HG03439 (cell line): ENCODE data around the gene IL1RAPL1.

Source experiments
- ATAC-seq: cut with Tn5 transposase; IDR thresholded peaks from one replicate; pipeline ENCODE4 v1.9.1; 2021; ENCODE audit warnings: mild to moderate bottlenecking, moderate library complexity; ENCODE audit not compliant: unreplicated experiment

IL1RAPL1 gene

DNA sequence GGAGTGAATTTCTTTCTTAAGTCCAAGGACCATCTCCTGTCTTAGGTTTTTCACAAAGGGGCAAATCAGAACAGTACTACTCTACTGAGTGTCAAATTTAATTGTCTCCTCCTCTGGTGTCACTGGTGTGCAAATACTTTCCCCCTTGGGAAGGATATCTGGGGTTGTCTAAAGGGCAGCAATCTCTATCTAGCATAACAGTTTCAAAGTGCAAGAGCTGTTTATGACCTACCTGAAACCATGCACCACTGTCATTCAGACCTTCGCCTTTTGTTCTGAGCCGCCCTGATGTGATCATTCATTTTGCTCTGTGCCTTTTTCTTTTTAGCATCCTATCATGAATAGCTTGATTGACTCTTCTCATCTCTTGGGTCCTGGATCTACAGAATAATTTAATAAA is 39.3 kb downstream of the IL1RAPL1 start:
- ATAC-seq, result no peak

DNA sequence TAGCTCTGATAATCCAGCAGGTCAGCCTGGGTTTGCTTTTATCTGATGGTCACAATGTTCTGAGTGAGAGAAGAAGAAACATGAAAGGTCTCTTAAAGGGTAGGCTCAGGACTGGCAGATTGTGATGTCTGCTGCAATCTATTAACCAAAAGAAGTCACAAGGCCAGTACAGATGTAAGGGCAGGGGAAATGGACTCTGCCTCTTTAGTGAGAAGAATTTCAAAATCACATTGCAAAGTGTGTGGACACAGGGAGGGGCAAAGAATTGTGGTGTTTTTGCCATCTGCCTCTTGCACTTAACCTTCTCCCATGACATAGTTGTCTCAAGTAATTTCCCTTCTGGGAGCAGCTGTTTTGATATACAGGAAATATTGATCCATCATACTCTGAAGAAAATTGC is 40.9 kb downstream of the IL1RAPL1 start:
- ATAC-seq, result no peak

GRCh38 chrX:28638775-28639174 is 51.5 kb downstream of the IL1RAPL1 start:
- ATAC-seq, result no peak

DNA sequence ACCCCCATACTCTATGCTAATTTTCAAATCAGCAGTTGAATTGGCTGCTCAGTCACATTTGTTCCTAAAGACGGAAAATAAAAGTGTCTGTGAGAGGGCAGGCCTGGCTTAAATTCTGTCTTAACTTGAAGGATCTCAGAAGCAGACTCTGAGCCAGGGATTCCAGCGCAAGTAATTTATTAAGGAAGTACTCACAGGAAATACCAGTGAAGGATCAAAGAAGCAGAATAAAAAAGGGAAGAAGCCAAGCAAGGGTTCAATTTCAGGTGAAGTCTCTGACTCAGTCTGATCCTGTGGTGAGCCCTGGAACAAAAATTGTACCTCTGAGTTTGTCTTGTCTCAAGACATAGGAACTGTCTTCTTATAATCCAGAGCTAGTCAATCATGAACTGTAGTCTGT is 52.2 kb downstream of the IL1RAPL1 start:
- no peak for ATAC-seq

GRCh38 chrX:28649541-28649940 is 62.3 kb downstream of the IL1RAPL1 start:
- ATAC-seq, result no peak

- ATAC-seq, result no peak
Measured at GRCh38 chrX:28651186-28651585, 63.9 kb downstream of the IL1RAPL1 start.

GRCh38 chrX:28659269-28659668 is 72.0 kb downstream of the IL1RAPL1 start:
- no peak for ATAC-seq

DNA sequence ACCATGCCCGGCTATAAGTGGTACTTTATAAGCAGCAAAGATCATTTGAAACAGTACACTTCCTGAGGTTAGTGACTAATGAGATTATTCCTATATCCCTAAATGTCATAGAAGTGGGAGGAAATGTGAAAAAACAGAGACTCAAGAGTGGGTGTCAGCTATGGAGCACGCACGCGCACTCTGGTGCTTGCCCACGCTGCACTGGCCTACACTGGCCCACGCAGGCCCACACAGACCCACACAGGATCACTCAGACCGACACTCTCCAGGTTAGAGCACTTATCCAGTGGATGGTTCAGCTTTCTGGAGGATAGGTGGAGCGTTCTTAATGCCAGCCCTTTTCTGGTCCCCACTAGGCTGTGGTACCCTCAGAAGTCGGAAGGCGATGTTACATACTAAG is 78.5 kb downstream of the IL1RAPL1 start:
- ATAC-seq, result no peak

DNA sequence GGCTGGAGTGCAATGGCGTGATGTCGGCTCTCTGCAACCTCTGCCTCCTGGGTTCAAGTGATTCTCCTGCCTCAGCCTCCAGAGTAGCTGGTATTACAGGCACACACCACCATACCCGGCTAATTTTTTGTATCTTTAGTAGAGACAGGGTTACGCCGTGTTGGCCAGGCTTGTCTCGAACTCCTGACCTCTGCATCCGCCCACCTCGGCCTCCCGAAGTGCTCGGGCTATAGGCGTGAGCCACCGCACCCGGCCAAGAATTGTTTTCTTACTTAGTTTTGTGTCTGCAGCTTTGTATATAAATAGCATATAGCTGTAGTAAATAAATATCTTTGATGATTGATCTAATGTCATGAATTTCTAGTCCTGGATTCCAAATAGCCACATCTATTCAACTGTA is 81.1 kb downstream of the IL1RAPL1 start:
- no peak for ATAC-seq

DNA sequence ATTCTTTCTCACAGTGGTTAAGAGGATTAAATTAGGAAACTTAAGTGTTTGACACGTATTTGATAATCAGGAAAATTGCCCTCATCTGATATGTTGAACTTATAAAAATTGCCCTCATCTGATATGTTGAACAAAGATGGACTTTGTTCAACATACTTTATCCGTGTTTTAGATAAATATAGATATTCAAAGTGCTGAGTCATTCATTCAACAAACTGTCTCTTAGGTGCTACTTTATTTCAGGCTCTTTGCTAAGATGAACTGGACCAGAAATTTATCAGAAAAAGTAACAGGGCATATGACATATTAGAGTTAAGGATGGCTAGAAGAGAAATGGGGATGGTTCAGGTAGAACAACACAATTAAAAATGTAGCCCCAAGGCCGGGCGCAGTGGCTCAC is 81.7 kb downstream of the IL1RAPL1 start:
- ATAC-seq, result no peak

DNA sequence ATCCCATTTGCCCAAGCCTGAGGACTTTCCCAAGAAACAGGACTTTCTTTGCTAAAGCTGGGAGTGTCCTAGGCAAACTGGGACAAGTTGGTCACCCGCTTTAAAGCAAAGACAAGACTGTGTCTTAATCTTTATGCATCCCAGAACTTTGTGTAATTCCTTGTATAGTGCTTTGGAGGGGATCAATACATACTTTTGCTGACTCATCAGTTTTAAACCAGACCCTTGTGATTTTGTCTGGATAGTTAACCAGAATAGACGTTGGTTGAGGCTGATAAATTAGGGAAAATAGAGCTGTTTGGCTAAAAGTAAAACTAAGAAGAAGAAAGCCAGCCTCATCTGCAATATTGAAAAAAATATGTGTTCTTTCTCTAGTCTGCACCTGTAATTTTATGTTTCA is 82.8 kb downstream of the IL1RAPL1 start:
- ATAC-seq, result no peak

DNA sequence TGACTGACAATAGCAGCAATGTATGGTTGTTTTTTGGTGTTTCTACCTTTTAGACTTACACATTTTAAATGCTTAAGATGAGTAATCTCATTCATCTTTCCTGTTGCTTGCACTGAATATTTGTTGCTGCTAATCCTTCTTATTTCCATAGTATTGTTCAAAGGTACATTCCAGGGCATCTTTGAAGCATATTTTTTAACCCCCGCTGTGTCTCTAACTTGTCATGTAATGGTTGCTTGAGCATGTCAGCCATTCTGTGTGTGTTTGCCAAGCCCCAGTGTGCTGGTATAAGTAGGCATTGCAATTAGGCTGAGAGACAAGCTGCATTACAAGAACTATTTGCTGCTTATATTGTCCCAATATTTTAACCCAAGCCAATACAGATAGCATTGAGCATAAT is 87.9 kb downstream of the IL1RAPL1 start:
- no peak for ATAC-seq

GRCh38 chrX:28693101-28693500 is 105.9 kb downstream of the IL1RAPL1 start:
- ATAC-seq, result no peak

DNA sequence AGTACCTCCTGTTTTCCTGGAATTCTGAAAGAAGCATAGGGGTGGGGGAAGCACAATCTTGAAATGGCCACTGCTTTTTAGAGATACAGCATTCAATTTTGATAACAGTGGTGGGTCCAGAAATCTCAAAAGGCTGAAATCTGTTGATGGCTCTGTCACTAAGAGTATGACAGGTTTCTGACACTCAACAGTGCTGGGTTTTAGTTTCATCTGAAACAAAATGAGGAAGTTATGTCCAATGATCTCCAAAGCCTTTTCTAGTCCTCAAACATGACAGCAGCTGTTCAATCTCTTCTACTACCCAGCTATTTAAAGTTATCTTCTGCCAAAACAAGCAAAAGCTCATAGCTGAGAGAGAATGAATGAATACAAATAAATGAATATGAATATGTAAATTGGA is 110.5 kb downstream of the IL1RAPL1 start:
- ATAC-seq, result no peak

- no peak for ATAC-seq
Measured at GRCh38 chrX:28701222-28701621, 114.0 kb downstream of the IL1RAPL1 start.

GRCh38 chrX:28706964-28707363 is 119.7 kb downstream of the IL1RAPL1 start:
- no peak for ATAC-seq

- ATAC-seq, result no peak
Measured at GRCh38 chrX:28709421-28709820, 122.2 kb downstream of the IL1RAPL1 start.

DNA sequence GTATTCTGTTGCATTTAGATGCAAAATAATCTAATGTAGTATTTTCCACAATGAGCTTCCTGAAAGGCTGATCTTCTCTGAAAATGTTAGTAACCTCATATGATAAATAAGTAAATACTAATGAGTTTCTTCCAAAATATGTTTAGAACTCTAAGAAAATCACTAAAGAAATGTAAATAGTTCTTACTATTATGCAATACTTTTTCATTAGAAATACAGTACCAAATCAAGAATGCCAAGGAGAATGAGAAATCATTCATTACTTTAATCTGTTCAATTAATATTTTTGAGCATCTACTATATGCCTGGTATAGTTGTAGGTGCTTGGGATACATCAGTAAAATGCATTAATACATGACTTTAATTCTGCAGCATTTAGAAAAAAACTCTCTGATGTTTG is 130.6 kb downstream of the IL1RAPL1 start:
- ATAC-seq, result no peak

GRCh38 chrX:28718450-28718849 is 131.2 kb downstream of the IL1RAPL1 start:
- no peak for ATAC-seq

- no peak for ATAC-seq
Measured at GRCh38 chrX:28719620-28720019, 132.4 kb downstream of the IL1RAPL1 start.

DNA sequence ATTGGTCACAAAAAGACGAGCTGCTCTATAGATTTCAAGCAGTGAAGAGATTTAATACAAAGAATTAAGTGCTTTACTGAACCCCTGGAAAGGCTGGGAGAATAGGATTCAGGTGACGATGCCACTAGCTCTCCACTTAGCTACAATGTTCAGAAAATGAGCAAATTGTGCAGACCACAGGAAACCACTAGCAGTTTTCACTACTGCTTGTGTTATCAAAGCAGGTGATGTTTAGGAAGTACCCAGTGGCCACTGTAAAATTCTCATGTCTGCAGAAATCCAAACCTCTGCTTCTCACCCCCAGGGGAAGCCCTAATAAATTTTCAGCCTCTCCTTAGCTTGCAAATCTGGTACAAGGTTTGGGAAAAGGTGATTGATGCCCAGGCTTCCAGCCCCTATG is 165.1 kb downstream of the IL1RAPL1 start:
- no peak for ATAC-seq

DNA sequence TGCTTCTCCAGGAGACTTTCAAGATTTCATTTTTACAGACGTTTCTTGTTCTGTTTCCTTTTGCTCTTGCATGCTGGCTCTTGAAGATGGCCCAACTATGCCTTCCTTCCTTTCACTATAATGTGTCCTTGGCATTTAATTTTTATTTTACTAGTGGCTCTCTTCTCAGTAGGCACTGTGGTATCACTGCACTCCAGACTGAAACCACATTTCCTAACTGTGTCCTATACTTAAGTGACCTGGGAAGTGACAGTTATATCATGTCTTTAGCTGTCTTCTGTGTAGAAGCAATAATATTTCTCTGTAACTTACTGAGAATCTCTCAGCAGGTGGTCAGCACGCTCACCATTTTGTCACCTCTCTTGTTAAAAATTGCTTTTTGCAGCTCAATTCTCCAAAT is 168.9 kb downstream of the IL1RAPL1 start:
- ATAC-seq, result no peak

- no peak for ATAC-seq
Measured at GRCh38 chrX:28756647-28757046, 169.4 kb downstream of the IL1RAPL1 start.

DNA sequence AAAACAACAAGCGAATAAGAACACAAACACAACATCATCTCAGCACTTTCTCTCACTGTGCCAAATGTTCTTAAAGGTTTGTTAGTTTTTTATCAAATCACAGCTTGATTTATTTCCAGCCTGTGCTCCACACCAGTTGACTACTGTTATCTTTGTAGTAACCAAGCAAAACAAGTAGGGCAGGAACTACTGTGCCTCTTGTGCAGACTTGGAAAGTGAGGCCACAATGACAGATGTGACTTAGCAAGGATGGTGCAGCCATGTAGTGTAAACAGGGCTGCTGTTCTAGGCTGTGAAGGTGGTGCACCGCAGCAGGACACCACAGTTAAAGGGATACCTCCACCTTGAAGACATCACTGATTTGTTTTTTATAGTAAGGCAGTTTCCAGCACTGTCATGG is 170.0 kb downstream of the IL1RAPL1 start:
- ATAC-seq, result no peak
